Ascending aorta (tissue), 2 donors: ENCODE results near the gene SCIMP. TPM values are rescaled to one million over a fixed set of nuclear protein-coding genes. Genes with fewer than 3 reads are reported as not detected.
"Not testable (repeated sequence)": the region's sequence is repeated elsewhere in the genome, so short reads cannot be mapped to it uniquely, and the experiment has no call there.

ENCODE experiments used
- DNase-seq, 2 donors: peaks; one replicate each; pipeline ENCODE4 v3.0.0-alpha.2; 2019; ENCODE audit warnings: low spot score in 2 of 2
- H3K27ac ChIP-seq, 2 donors: fragments of 200-600 bp; sonication (generic); one replicate each; pipeline ENCODE4 v1.5.1; 2016 to 2017; ENCODE audit warnings: mild to moderate bottlenecking in 1 of 2
- H3K27me3 ChIP-seq: fragments of 200-600 bp; sonication (generic); one replicate; pipeline ENCODE4 v1.5.1; 2017
- H3K36me3 ChIP-seq, 2 donors: fragments of 200-600 bp; sonication (generic); one replicate each; pipeline ENCODE4 v1.5.1; 2016
- H3K4me1 ChIP-seq, 2 donors: fragments of 200-600 bp; sonication (generic); one replicate each; pipeline ENCODE4 v1.5.1; 2016 to 2017; ENCODE audit warnings: mild to moderate bottlenecking in 1 of 2
- H3K4me3 ChIP-seq, 2 donors: fragments of 200-600 bp; sonication (generic); one replicate each; pipeline ENCODE4 v1.5.1; 2016 to 2017; ENCODE audit warnings: mild to moderate bottlenecking in 1 of 2
- H3K9me3 ChIP-seq, 2 donors: fragments of 200-600 bp; sonication (generic); one replicate each; pipeline ENCODE4 v1.5.1; 2016
- CTCF ChIP-seq, 3 experiments: fragments of 200-600 bp in 2 of 3; fragments of 450-650 bp in 1 of 3; sonication (generic) in 2 of 3; IDR thresholded peaks; one replicate each; pipeline ENCODE4 v1.5.1; 2016 to 2019; ENCODE audit warnings: antibody characterized with exemption in 3 of 3, mild to moderate bottlenecking in 1 of 3, moderate library complexity in 1 of 3
- intact Hi-C: fragments of 100-400 bp; cut with DNase I; formaldehyde crosslinking; loops from one replicate; pipeline ENCODE4 v1.15.1; 2023
- total RNA-seq: library from RNA; depleted of rRNA; stranded (reverse); fragments of >200 nt; gene quantifications from one replicate; pipeline ENCODE4 v1.1.0, GENCODE V29; 2016

SCIMP gene
- total RNA-seq, 1 donor from 2014 or later = 0.21 TPM

GRCh38 chr17:5236938-5237540, 2.4 kb upstream of the SCIMP start:
- no peak for DNase-seq
- intact Hi-C loops = no loop called here
- H3K27me3 ChIP-seq = no peaks in the 10 kb centered on the region
- H3K4me3 ChIP-seq = no peak overlapping the region
- H3K36me3 ChIP-seq = no peaks in the 10 kb centered on the region
- H3K9me3 ChIP-seq = no peaks in the 10 kb centered on the region
- TF ChIP-seq CTCF (IDR thresholded peaks at IDR 0.05) = no peak
- no peaks in the 10 kb centered on the region for H3K4me1 ChIP-seq
- no peak overlapping the region for H3K27ac ChIP-seq

GRCh38 chr17:5233492-5233891, 1.2 kb downstream of the SCIMP start:
- H3K4me1 ChIP-seq, intact Hi-C loops, H3K4me3 ChIP-seq, H3K9me3 ChIP-seq, H3K27ac ChIP-seq, DNase-seq, H3K27me3 ChIP-seq: not testable (repeated sequence)
- H3K36me3 ChIP-seq = peaks cover 0 to 10% of the 10 kb centered on the region in 2 donors

- H3K27ac ChIP-seq = no peak overlapping the region
- H3K27me3 ChIP-seq = no peaks in the 10 kb centered on the region
- intact Hi-C loops = no loop called here
- no peak for DNase-seq
- TF ChIP-seq CTCF (IDR thresholded peaks at IDR 0.05) = no peak
- no peaks in the 10 kb centered on the region for H3K4me1 ChIP-seq
- peaks cover 9 to 33% of the 10 kb centered on the region in 2 donors for H3K36me3 ChIP-seq
- H3K4me3 ChIP-seq = no peak overlapping the region
- no peaks in the 10 kb centered on the region for H3K9me3 ChIP-seq
Measured at GRCh38 chr17:5226940-5227878, 7.5 kb downstream of the SCIMP start.

- H3K36me3 ChIP-seq = peaks cover 9 to 26% of the 10 kb centered on the region in 2 donors
- intact Hi-C loops = no loop called here
- H3K4me3 ChIP-seq = no peak overlapping the region
Measured at GRCh38 chr17:5225668-5226457, 8.8 kb downstream of the SCIMP start.

GRCh38 chr17:5221912-5222311, 12.7 kb downstream of the SCIMP start:
- H3K27ac ChIP-seq, intact Hi-C loops: not testable (repeated sequence)
- peaks cover 9 to 25% of the 10 kb centered on the region in 2 donors for H3K36me3 ChIP-seq

More at GRCh38 chr17:5225668-5226457, 8.8 kb downstream of the SCIMP start:
- H3K27ac ChIP-seq = no peak overlapping the region
- TF ChIP-seq CTCF (IDR thresholded peaks at IDR 0.05) = no peak
- H3K4me1 ChIP-seq = no peaks in the 10 kb centered on the region
- no peaks in the 10 kb centered on the region for H3K9me3 ChIP-seq
- DNase-seq = no peak
- no peaks in the 10 kb centered on the region for H3K27me3 ChIP-seq

GRCh38 chr17:5220074-5220473, 14.6 kb downstream of the SCIMP start:
- no peaks in the 10 kb centered on the region for H3K4me1 ChIP-seq
- no peaks in the 10 kb centered on the region for H3K9me3 ChIP-seq
- no peaks in the 10 kb centered on the region for H3K27me3 ChIP-seq
- TF ChIP-seq CTCF (IDR thresholded peaks at IDR 0.05) = no peak
- intact Hi-C loops = no loop called here
- H3K4me3 ChIP-seq = no peak overlapping the region
- DNase-seq = no peak
- H3K27ac ChIP-seq = no peak overlapping the region
- peaks cover 21 to 38% of the 10 kb centered on the region in 2 donors for H3K36me3 ChIP-seq

More at GRCh38 chr17:5221912-5222311, 12.7 kb downstream of the SCIMP start:
- not testable (repeated sequence) for DNase-seq, H3K27me3 ChIP-seq, H3K4me3 ChIP-seq, H3K9me3 ChIP-seq, H3K4me1 ChIP-seq
